GM19468 (cell line): ENCODE data around the gene ULK1.

ENCODE experiments used
- ATAC-seq: cut with Tn5 transposase; IDR thresholded peaks from one replicate; pipeline ENCODE4 v1.9.1; 2021; ENCODE audit warnings: mild to moderate bottlenecking, moderate library complexity, moderate number of reproducible peaks; ENCODE audit not compliant: unreplicated experiment; ENCODE audit errors: extremely low read depth

The ULK1 gene

GRCh38 chr12:131917711-131918306 lies 23.4 kb downstream of the ULK1 start:
- ATAC-seq = no peak

- no peak for ATAC-seq
Measured at GRCh38 chr12:131918311-131919050, 24.1 kb downstream of the ULK1 start.

- no peak for ATAC-seq
Measured at GRCh38 chr12:131919051-131919347, 24.6 kb downstream of the ULK1 start.

- ATAC-seq = no peak
Measured at GRCh38 chr12:131919366-131920156, 25.1 kb downstream of the ULK1 start.

- ATAC-seq = no peak
Measured at GRCh38 chr12:131920157-131920508, 25.7 kb downstream of the ULK1 start.

- no peak for ATAC-seq
Measured at GRCh38 chr12:131920902-131921840, 26.7 kb downstream of the ULK1 start.

GRCh38 chr12:131921866-131922769 lies 27.7 kb downstream of the ULK1 start:
- no peak for ATAC-seq

- ATAC-seq = no peak
Measured at GRCh38 chr12:131922772-131923171, 28.4 kb downstream of the ULK1 start.

- peak; percentile 75 for ATAC-seq
Measured at GRCh38 chr12:131923260-131923659, 28.8 kb downstream of the ULK1 start.

GRCh38 chr12:131927110-131928079 lies 33.0 kb downstream of the ULK1 start:
- no peak for ATAC-seq

GRCh38 chr12:131928080-131928710 lies 33.8 kb downstream of the ULK1 start:
- ATAC-seq = no peak

GRCh38 chr12:131928711-131929580 lies 34.5 kb downstream of the ULK1 start, which contains the start of gene PUS1:
PUS1 (plus strand) TSS chr12:131929276; CDS start chr12:131929723, 447 bp downstream.
- ATAC-seq = peak; percentile 46

GRCh38 chr12:131929581-131930456 lies 35.4 kb downstream of the ULK1 start:
- no peak for ATAC-seq

GRCh38 chr12:131930510-131930909 lies 36.1 kb downstream of the ULK1 start:
- no peak for ATAC-seq

- no peak for ATAC-seq
Measured at GRCh38 chr12:131933387-131933786, 39.0 kb downstream of the ULK1 start.

- no peak for ATAC-seq
Measured at GRCh38 chr12:131934535-131934934, 40.1 kb downstream of the ULK1 start.
